Osteoblast (primary cell): ENCODE measurements around the gene MGRN1. TPM values are rescaled to one million over a fixed set of nuclear protein-coding genes. Genes with fewer than 3 reads are reported as not detected.
A peak's percentile ranks its signal among the peaks of the same experiment; 100 is the strongest.

ENCODE experiments used
- DNase-seq: peaks from one replicate; pipeline ENCODE4 v3.0.0; 2011; ENCODE audit warnings: low spot score, mixed read lengths; ENCODE audit not compliant: insufficient read length; ENCODE audit errors: missing footprints
- H2AFZ ChIP-seq: 2 replicates; pipeline ENCODE4 v1.6.0; 2011; ENCODE audit warnings: mild to moderate bottlenecking, low read length
- H3K27ac ChIP-seq: 2 replicates; pipeline ENCODE4 v1.5.1; 2011; ENCODE audit warnings: mild to moderate bottlenecking, low read depth, low read length, moderate library complexity
- H3K27me3 ChIP-seq: 2 replicates; pipeline ENCODE4 v1.6.0; 2012; ENCODE audit warnings: mild to moderate bottlenecking, control low read depth, inconsistent platforms, low read length, moderate library complexity; ENCODE audit not compliant: insufficient read depth
- H3K36me3 ChIP-seq: 2 replicates; pipeline ENCODE4 v1.5.1; 2011; ENCODE audit warnings: mild to moderate bottlenecking, low read length, control low read depth, moderate library complexity; ENCODE audit not compliant: insufficient read depth
- H3K4me1 ChIP-seq: 2 replicates; pipeline ENCODE4 v1.5.1; 2011; ENCODE audit warnings: mild to moderate bottlenecking, low read length, control low read depth, moderate library complexity; ENCODE audit not compliant: insufficient read depth
- H3K4me2 ChIP-seq: 2 replicates; pipeline ENCODE4 v1.6.0; 2011; ENCODE audit warnings: mild to moderate bottlenecking, low read length; ENCODE audit not compliant: insufficient read depth
- H3K4me3 ChIP-seq: fragments of 200-600 bp; sonication (generic); 3 replicates; pipeline ENCODE4 v1.5.1; 2012; ENCODE audit warnings: mild to moderate bottlenecking, low read length, inconsistent platforms; ENCODE audit not compliant: insufficient read depth
- H3K79me2 ChIP-seq: 2 replicates; pipeline ENCODE4 v1.6.0; 2012; ENCODE audit warnings: mild to moderate bottlenecking, low read length, control low read depth, inconsistent platforms; ENCODE audit not compliant: insufficient read depth
- H3K9me3 ChIP-seq: 2 replicates; pipeline ENCODE4 v1.5.1; 2011; ENCODE audit warnings: low read depth, low read length, control low read depth
- H4K20me1 ChIP-seq: 2 replicates; pipeline ENCODE4 v1.6.0; 2012; ENCODE audit warnings: mild to moderate bottlenecking, low read length, control low read depth; ENCODE audit not compliant: insufficient read depth
- total RNA-seq: library from RNA; depleted of rRNA; stranded (reverse); fragments of >200 nt; gene quantifications from 2 replicates; pipeline ENCODE4 v1.2.3, GENCODE V29; 2012
- TF ChIP-seq, protein P1 (sequence below): IDR thresholded peaks from 2 replicates; pipeline ENCODE4 v1.5.1; 2011; ENCODE audit warnings: mild to moderate bottlenecking, low read depth, low read length, moderate library complexity; ENCODE audit errors: extremely low read depth

MGRN1 gene
- total RNA-seq, 1 donor = 46.7 TPM

DNA sequence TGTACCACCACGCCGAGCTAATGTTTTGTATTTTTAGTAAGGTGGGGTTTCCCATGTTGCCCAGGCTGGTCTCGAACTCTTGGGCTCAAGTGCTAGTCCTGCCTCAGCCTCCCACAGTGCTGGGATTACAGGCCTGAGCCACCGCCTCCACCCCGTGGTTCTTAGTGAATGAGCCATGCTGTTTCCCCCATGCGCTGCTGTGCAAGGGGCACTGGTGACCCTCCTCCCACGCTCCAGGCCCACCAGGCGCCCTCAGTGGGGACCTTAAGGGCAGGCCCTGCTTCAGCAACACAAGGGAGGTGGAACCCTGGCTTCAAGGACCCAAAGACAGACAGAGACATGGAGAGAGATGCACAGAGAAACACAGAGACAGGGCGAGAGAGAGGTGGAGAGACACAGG lies 53.4 kb downstream of the MGRN1 start:
- TF ChIP-seq, protein P1, sequence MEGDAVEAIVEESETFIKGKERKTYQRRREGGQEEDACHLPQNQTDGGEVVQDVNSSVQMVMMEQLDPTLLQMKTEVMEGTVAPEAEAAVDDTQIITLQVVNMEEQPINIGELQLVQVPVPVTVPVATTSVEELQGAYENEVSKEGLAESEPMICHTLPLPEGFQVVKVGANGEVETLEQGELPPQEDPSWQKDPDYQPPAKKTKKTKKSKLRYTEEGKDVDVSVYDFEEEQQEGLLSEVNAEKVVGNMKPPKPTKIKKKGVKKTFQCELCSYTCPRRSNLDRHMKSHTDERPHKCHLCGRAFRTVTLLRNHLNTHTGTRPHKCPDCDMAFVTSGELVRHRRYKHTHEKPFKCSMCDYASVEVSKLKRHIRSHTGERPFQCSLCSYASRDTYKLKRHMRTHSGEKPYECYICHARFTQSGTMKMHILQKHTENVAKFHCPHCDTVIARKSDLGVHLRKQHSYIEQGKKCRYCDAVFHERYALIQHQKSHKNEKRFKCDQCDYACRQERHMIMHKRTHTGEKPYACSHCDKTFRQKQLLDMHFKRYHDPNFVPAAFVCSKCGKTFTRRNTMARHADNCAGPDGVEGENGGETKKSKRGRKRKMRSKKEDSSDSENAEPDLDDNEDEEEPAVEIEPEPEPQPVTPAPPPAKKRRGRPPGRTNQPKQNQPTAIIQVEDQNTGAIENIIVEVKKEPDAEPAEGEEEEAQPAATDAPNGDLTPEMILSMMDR = no peak
- H3K9me3 ChIP-seq = no peaks in the 10 kb centered on the region
- peaks cover 29% of the 10 kb centered on the region for H3K36me3 ChIP-seq
- no peak overlapping the region for H3K4me3 ChIP-seq
- no peak for DNase-seq
- peaks cover 12% of the 10 kb centered on the region for H3K79me2 ChIP-seq
- H3K27me3 ChIP-seq = no peaks in the 10 kb centered on the region
- peaks cover 4% of the 10 kb centered on the region for H3K4me1 ChIP-seq
- H4K20me1 ChIP-seq = no peaks in the 10 kb centered on the region
- H3K4me2 ChIP-seq = no peak overlapping the region
- no peak overlapping the region for H3K27ac ChIP-seq
- no peak overlapping the region for H2AFZ ChIP-seq

DNA sequence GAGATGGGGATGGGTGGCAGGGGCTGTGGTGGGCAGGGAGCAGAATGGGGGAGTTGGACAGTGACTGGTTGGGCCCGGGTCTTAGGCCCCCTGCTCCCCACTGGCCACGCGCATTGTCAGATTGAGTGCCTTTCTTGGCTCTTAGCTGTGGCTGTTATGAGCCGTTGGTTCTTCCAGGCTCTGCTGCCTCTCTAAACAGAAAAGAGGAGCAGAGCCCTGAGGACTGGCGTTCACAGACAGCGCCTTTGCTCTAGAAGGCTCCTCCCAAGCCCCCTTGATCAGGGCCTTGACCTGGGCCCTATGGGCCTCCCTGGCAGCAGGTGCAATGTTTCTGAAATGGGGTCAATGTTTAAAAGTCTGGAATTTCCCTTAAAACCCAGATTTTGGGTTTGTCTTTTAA lies 54.0 kb downstream of the MGRN1 start:
- Histone ChIP-seq H2AFZ (no peak overlapping the region), H3K36me3 (peaks cover 29% of the 10 kb centered on the region), H3K9me3 (no peaks in the 10 kb centered on the region), H3K4me3 (no peak overlapping the region), H3K4me2 (no peak overlapping the region), H4K20me1 (no peaks in the 10 kb centered on the region), H3K27me3 (no peaks in the 10 kb centered on the region), H3K79me2 (peaks cover 13% of the 10 kb centered on the region), H3K4me1 (peaks cover 4% of the 10 kb centered on the region), H3K27ac (no peak overlapping the region)
- DNase-seq = no peak
- TF ChIP-seq, protein P1 = no peak

DNA sequence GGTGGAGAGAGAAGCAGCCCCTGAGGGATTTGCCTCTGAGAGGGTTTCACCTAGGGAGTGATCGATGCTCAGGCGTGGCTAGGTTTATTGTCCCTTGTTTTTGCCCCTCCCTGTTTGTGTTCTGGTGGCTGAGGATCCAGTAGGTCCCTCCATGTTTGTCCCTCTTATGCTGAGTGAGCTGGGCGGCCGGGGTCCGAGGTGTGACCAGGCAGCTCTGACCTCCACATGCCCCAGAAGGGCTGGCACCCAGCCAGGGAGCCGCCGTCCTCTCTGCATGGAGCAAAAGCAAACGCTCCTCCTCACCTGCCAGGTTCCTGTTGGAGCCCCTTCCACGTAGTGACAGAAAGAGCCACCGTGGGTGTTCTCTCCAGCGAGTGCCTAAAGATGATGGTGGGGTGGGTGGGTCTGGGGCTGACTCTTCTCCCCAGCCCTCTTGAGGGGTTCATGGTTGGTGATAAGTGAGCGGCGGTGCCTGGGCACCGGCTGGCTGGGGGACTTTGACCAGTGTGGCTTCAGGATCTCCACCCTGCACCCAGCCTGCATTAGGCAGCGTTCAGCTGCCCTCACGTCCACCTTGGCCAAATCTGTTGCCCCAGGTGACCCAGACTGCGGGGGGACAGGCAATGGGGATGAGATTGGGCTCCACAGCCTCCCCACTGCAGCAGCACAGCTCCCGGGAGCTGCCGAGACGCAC lies 54.7 kb downstream of the MGRN1 start:
- Histone ChIP-seq H3K79me2 (peaks cover 13% of the 10 kb centered on the region), H3K4me1 (peaks cover 4% of the 10 kb centered on the region), H3K9me3 (no peaks in the 10 kb centered on the region), H3K36me3 (peaks cover 31% of the 10 kb centered on the region), H3K4me3 (peak overlapping the region; percentile 72), H2AFZ (peak overlapping the region; percentile 61), H3K27ac (peak overlapping the region; percentile 82), H3K27me3 (no peaks in the 10 kb centered on the region), H3K4me2 (peak overlapping the region; percentile 88), H4K20me1 (no peaks in the 10 kb centered on the region)
- DNase-seq = no peak
- TF ChIP-seq, protein P1 = no peak

DNA sequence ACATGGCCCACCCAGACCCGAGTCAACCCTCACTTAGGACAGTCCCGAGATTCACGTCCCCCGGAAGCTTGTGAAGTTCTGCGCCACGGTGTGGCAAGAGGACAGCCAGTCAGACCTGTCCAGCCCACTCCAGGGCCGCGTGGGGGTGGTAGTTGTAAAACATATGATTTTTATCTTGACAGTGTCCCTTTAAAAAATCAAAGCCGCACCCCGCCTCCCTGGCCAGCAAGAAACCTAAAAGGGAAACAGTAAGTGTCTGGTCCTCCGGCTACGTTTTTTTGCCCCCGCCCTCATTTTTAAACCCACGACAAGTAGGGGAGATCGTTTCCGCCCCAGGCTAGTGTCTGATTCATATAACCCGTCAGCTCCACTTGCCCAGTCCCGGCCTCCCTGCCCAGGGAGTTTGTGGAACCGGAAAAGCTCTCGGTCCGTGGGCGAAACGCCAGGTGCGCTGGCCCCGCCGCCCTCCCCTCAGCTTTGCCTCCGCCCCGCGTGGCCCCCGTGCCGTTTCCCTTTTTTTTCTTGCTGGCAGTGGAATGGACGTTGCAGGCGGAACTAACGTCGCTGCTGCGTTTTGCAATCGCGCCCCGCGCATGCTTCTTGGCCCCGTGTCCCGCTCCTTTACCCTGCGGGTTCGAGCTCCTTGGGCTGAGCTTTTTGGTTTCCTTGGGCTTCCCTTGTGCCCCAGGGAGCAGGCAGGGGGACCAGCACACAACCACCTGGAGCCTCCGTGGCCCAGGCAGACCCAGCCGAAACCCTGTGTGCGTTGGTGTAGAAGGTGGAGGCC lies 55.4 kb downstream of the MGRN1 start:
- DNase-seq = peak; percentile 99
- peak overlapping the region; percentile 88 for H3K4me2 ChIP-seq
- no peaks in the 10 kb centered on the region for H3K27me3 ChIP-seq

More for the DNA sequence above, 55.4 kb downstream of the MGRN1 start:
- Histone ChIP-seq H2AFZ (peak overlapping the region; percentile 61), H3K79me2 (peaks cover 13% of the 10 kb centered on the region), H4K20me1 (no peaks in the 10 kb centered on the region), H3K4me1 (peaks cover 4% of the 10 kb centered on the region), H3K27ac (peak overlapping the region; percentile 82), H3K9me3 (no peaks in the 10 kb centered on the region), H3K4me3 (peak overlapping the region; percentile 72), H3K36me3 (peaks cover 39% of the 10 kb centered on the region)
- TF ChIP-seq, protein P1 = no peak
